Uterus (tissue), 4 donors: ENCODE results near the gene KRT84. TPM values are rescaled to one million over a fixed set of nuclear protein-coding genes. Genes with fewer than 3 reads are reported as not detected.

Experiments
- DNase-seq, 2 donors: peaks; one replicate each; pipeline ENCODE4 v3.0.0-alpha.2; 2019 to 2020
- H3K27ac ChIP-seq, 2 donors: fragments of 200-600 bp; sonication (generic); 1 replicate in 1 of 2; 2 replicates in 1 of 2; pipeline ENCODE4 v1.5.1; 2016 to 2018
- H3K27me3 ChIP-seq, 2 donors: fragments of 200-600 bp; sonication (generic); one replicate each; pipeline ENCODE4 v1.5.1; 2018 to 2019; ENCODE audit warnings: control low read depth in 1 of 2
- H3K36me3 ChIP-seq, 2 donors: fragments of 200-600 bp; sonication (generic); one replicate each; pipeline ENCODE4 v1.5.1; 2019; ENCODE audit warnings: control low read depth in 1 of 2
- H3K4me1 ChIP-seq, 2 donors: fragments of 200-600 bp; sonication (generic); one replicate each; pipeline ENCODE4 v1.5.1; 2018 to 2019; ENCODE audit warnings: control low read depth in 1 of 2
- H3K4me3 ChIP-seq, 2 donors: fragments of 200-600 bp; sonication (generic); 1 replicate in 1 of 2; 2 replicates in 1 of 2; pipeline ENCODE4 v1.5.1; 2018 to 2019; ENCODE audit warnings: mild to moderate bottlenecking in 1 of 2
- H3K9me3 ChIP-seq, 2 donors: fragments of 200-600 bp; sonication (generic); one replicate each; pipeline ENCODE4 v1.5.1; 2019; ENCODE audit warnings: control low read depth in 1 of 2
- POLR2A ChIP-seq, 2 donors: fragments of 450-650 bp; IDR thresholded peaks; one replicate each; pipeline ENCODE4 v1.6.1; 2016; ENCODE audit warnings: antibody characterized with exemption in 2 of 2, mild to moderate bottlenecking in 1 of 2, moderate library complexity in 1 of 2
- intact Hi-C: fragments of 100-400 bp; cut with DNase I; formaldehyde crosslinking; loops from one replicate; pipeline ENCODE4 v1.15.1; 2023; ENCODE audit warnings: low total_unique reads
- total RNA-seq, 4 donors: library from RNA; depleted of rRNA in 3 of 4; stranded (reverse); fragments of >200 nt in 3 of 4; gene quantifications; one replicate each; pipeline versions ENCODE4 v1.1.0 to v1.2.4, GENCODE V29; 2014 to 2023
- TF ChIP-seq, protein P1 (sequence below), 4 experiments: fragments of 200-600 bp in 2 of 4; fragments of 450-650 bp in 2 of 4; sonication (generic) in 2 of 4; IDR thresholded peaks; one replicate each; pipeline ENCODE4 v1.5.1; 2016 to 2019; ENCODE audit warnings: antibody characterized with exemption in 4 of 4, mild to moderate bottlenecking in 2 of 4, moderate library complexity in 1 of 4
- donor health status: DM: yes; HTN: yes; CAD: no.

Gene KRT84
- total RNA-seq, 4 donors from 2014 or later, result 0.14 TPM; not detected in 3

DNA sequence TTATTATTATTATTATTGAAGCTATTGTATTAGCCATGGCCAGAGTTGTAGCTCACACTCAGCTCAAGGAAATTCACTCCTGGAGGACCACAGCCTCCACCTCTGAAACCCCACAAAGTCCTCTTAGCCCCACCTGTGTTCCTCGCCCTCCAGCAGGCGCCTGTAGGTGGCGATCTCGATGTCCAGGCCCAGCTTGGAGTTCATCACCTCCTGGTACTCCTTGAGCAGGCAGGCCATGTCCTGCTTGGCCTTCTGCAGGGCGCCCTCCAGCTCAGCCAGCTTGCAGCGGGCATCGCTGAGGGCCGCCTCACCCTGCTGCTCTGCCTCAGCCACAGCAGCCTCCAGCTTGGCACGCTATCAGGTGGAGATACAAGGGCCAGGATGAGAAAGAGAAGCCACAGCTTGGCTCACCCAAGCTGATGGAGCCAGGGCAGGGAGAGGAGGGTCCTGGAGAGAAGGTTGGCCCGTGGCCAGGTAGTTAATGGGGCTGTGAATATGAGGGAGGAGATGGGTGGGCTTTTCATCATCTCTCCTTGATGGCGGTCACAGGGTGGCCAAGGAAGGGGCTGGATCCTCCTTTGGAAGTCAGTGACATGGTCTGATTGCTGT is 23.2 kb downstream of the KRT84 start:
- Histone ChIP-seq H3K4me3 (no peak overlapping the region), H3K4me1 (no peaks in the 10 kb centered on the region), H3K27me3 (no peaks in the 10 kb centered on the region), H3K27ac (no peak overlapping the region), H3K9me3 (no peaks in the 10 kb centered on the region), H3K36me3 (no peaks in the 10 kb centered on the region)
- TF ChIP-seq, protein P1, sequence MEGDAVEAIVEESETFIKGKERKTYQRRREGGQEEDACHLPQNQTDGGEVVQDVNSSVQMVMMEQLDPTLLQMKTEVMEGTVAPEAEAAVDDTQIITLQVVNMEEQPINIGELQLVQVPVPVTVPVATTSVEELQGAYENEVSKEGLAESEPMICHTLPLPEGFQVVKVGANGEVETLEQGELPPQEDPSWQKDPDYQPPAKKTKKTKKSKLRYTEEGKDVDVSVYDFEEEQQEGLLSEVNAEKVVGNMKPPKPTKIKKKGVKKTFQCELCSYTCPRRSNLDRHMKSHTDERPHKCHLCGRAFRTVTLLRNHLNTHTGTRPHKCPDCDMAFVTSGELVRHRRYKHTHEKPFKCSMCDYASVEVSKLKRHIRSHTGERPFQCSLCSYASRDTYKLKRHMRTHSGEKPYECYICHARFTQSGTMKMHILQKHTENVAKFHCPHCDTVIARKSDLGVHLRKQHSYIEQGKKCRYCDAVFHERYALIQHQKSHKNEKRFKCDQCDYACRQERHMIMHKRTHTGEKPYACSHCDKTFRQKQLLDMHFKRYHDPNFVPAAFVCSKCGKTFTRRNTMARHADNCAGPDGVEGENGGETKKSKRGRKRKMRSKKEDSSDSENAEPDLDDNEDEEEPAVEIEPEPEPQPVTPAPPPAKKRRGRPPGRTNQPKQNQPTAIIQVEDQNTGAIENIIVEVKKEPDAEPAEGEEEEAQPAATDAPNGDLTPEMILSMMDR (IDR thresholded peaks at IDR 0.05), result no peak
- no peak for TF ChIP-seq POLR2A (IDR thresholded peaks at IDR 0.05)
- DNase-seq, result no peak
- intact Hi-C loops, result no loop called here

DNA sequence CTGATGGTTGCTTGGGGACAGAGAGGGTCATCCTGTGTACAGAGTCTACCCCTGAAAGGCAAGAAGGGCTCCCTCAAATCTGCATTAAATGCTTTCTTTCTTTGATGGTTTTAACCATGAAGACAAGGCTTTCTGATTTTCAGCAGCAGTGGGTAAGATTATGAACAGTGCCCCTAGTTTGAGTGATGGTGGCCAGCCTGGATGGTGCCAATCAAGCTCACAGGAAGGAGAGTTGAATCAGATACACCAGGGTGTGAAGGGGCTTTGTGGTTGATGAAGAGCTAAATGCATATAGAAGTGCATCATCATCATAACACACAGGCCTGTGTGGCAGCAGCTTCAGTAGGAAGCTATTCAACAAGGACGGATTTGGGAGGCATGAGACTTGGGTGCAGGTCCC is 23.9 kb downstream of the KRT84 start:
- no peaks in the 10 kb centered on the region for H3K4me1 ChIP-seq
- H3K4me3 ChIP-seq, result no peak overlapping the region
- no peaks in the 10 kb centered on the region for H3K9me3 ChIP-seq
- no peak overlapping the region for H3K27ac ChIP-seq
- DNase-seq, result no peak
- no peaks in the 10 kb centered on the region for H3K27me3 ChIP-seq
- intact Hi-C loops, result no loop called here
- no peak for TF ChIP-seq POLR2A (IDR thresholded peaks at IDR 0.05)
- TF ChIP-seq, protein P1 (IDR thresholded peaks at IDR 0.05), result no peak
- H3K36me3 ChIP-seq, result no peaks in the 10 kb centered on the region

DNA sequence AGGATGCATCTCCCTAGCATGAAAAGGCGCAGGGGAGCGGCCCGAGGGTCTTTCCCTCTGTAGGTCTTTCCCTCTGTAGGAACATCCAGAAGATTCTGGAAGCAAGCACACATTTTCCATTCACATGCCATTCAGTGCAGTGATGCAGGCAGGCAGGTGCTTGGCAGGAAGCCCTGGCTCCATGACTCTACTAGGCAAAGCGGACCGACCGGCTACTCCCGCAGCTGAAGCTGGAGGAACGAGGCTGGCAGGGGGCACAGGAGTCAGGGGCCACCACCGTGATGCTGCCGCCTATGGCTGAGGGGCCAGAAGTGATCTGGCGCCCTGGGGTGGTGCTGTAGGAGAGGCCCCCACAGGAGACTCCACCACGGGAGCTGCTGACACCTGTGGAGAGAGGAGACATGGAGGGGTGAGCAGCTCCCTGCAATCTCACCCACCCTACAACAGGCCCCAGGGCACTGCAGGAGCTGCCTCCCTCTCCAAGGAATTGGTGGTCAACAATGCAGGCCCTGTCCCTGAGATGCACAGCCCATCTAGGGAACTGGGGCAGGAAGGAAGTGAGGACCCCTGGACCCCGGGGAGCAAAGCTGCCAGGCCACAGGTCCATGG is 24.7 kb downstream of the KRT84 start:
- Histone ChIP-seq H3K9me3 (no peaks in the 10 kb centered on the region), H3K27me3 (no peaks in the 10 kb centered on the region), H3K4me1 (no peaks in the 10 kb centered on the region), H3K4me3 (no peak overlapping the region), H3K36me3 (no peaks in the 10 kb centered on the region), H3K27ac (no peak overlapping the region)
- intact Hi-C loops, result no loop called here
- DNase-seq, result no peak
- TF ChIP-seq POLR2A (IDR thresholded peaks at IDR 0.05), result no peak
- TF ChIP-seq, protein P1 (IDR thresholded peaks at IDR 0.05), result no peak

DNA sequence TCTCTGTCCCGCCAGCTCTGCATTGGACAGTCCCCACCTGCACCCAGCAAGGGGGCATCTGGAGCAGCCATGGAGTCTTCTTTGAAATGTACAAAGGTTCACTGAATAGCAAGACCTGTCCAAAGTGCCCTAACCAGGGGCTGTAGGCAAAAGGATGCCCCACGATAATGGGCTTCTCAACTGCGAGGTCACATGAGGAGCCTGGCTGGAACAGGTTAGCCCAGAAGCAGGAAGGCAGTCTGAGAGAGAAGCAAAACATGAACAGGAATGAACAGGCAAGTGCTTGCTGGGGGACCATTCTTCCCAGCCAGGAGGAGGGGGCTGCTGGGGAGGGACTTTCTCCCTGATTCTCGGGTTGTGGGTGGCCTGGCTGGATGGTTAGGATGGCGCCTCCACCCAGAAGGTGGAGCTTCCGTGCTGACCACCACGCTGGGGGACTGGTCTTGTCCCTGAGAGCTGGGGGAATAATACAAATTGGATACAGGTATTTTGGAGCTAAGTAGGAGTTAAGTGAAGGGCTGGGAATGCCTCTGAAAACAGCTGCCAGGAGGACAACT is 25.3 kb downstream of the KRT84 start:
- H3K36me3 ChIP-seq, result no peaks in the 10 kb centered on the region
- H3K27ac ChIP-seq, result no peak overlapping the region
- DNase-seq, result no peak
- no peaks in the 10 kb centered on the region for H3K4me1 ChIP-seq
- H3K4me3 ChIP-seq, result no peak overlapping the region
- TF ChIP-seq, protein P1 (IDR thresholded peaks at IDR 0.05), result no peak
- no peak for TF ChIP-seq POLR2A (IDR thresholded peaks at IDR 0.05)
- no peaks in the 10 kb centered on the region for H3K9me3 ChIP-seq
- H3K27me3 ChIP-seq, result no peaks in the 10 kb centered on the region
- intact Hi-C loops, result no loop called here

DNA sequence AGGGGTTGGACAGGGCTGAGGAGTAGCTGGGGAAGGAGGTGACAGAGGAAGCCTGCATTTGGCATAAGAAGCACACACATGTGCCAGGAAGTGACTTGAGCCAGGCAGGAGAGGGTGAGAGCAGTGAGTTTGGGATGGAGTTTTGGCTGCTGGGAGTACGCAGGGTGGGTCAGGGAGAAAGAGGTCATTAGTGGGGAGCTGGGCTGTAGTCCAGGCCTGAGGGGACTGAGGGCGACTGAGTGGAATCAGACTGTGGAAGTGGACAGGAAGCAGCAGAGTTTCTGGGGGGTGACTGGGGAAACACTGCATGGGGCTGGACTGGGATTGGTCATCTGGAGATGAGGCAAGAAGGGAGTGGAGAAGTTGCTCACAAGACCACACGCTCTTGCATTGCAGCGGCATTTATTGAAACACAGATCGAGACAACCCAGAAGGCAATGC is 25.8 kb downstream of the KRT84 start:
- no peak for DNase-seq
- intact Hi-C loops, result no loop called here

More for the DNA sequence above, 25.8 kb downstream of the KRT84 start:
- TF ChIP-seq POLR2A (IDR thresholded peaks at IDR 0.05), result no peak
- TF ChIP-seq, protein P1 (IDR thresholded peaks at IDR 0.05), result no peak
- Histone ChIP-seq H3K36me3 (no peaks in the 10 kb centered on the region), H3K4me1 (no peaks in the 10 kb centered on the region), H3K9me3 (no peaks in the 10 kb centered on the region), H3K27me3 (no peaks in the 10 kb centered on the region), H3K27ac (no peak overlapping the region), H3K4me3 (no peak overlapping the region)
